Epithelial cell of proximal tubule (primary cell): ENCODE results near the gene SLC9A5. TPM values are rescaled to one million over a fixed set of nuclear protein-coding genes. Genes with fewer than 3 reads are reported as not detected.

Experiments used
- DNase-seq: peaks from one replicate; pipeline ENCODE4 v3.0.0-alpha.2; 2011; ENCODE audit warnings: low read depth
- H3K4me3 ChIP-seq: 2 replicates; pipeline ENCODE4 v1.5.1; 2011; ENCODE audit warnings: low read depth, mild to moderate bottlenecking, low read length
- total RNA-seq: library from RNA; depleted of rRNA; stranded (reverse); fragments of >200 nt; gene quantifications from 2 replicates; pipeline ENCODE4 v1.2.3, GENCODE V29; 2015
- TF ChIP-seq, protein P1 (sequence below): conservative IDR thresholded peaks from 2 replicates; pipeline ENCODE4 v1.5.1; 2012; ENCODE audit warnings: low read depth, mild to moderate bottlenecking, low read length

SLC9A5 gene
- total RNA-seq, 1 donor from 2014 or later = 0.23 TPM

DNA sequence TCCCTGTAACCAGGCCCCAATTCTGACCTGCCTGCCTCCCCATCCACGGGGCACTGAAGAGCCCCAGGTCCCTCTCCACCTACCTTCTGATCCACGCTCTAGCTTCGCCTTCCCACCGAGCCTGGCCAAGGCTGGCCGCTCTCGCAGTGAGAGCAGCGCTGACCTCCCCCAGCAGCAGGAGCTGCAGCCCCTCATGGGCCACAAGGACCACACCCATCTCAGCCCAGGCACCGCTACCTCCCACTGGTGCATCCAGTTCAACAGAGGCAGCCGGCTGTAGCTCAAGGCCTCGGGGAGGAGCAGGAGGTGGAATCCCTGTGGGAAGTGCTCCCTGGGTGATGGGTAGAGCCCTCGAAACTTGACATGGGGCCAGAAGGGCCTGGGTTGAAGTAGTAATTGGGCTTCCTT is 22.2 kb downstream of the SLC9A5 start:
- DNase-seq = no peak
- H3K4me3 ChIP-seq = no peak overlapping the region
- TF ChIP-seq, protein P1, sequence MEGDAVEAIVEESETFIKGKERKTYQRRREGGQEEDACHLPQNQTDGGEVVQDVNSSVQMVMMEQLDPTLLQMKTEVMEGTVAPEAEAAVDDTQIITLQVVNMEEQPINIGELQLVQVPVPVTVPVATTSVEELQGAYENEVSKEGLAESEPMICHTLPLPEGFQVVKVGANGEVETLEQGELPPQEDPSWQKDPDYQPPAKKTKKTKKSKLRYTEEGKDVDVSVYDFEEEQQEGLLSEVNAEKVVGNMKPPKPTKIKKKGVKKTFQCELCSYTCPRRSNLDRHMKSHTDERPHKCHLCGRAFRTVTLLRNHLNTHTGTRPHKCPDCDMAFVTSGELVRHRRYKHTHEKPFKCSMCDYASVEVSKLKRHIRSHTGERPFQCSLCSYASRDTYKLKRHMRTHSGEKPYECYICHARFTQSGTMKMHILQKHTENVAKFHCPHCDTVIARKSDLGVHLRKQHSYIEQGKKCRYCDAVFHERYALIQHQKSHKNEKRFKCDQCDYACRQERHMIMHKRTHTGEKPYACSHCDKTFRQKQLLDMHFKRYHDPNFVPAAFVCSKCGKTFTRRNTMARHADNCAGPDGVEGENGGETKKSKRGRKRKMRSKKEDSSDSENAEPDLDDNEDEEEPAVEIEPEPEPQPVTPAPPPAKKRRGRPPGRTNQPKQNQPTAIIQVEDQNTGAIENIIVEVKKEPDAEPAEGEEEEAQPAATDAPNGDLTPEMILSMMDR = no peak

DNA sequence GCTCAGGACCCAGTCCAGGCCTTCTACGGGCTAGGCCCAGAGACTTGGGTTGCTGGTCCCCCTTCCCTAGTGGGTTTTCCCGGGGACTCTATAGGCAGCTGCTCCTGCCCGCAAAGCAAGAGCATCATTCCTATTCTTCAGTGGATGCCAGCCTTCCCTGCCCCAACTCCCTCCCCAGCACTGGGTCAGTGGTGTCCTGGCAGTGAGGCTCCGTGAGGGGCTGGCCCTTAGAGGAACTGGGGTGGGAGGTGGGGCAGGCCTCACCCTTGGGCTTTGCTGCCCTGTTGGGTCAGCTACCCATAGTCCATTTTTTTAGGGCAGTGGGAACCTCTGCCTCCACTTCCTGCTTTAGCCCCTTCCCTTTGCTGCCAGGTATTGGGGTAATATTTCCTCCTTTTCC is 22.7 kb downstream of the SLC9A5 start:
- DNase-seq = no peak

DNA sequence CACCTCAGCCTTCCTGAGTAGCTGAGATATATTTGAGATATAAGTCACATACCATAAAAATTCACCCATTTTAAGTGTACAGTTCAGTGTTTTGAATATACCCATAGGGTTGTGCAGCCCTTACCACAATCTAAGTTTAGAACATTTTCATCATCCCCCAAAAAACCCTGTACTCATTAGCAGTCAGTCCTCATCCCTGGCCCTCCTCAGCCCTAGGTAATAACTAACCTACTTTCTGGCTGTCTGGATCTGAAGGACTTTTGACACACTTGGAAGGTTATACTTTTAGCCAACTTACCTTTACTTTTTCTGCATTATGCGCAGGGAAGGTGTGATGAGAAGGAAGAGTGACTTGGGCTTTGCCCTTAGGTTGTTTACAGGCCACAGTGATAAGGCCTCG is 26.5 kb downstream of the SLC9A5 start:
- H3K4me3 ChIP-seq = no peak overlapping the region
- TF ChIP-seq, protein P1 = no peak
- DNase-seq = no peak

More for the DNA sequence above, 22.7 kb downstream of the SLC9A5 start:
- TF ChIP-seq, protein P1 = no peak
- no peak overlapping the region for H3K4me3 ChIP-seq

DNA sequence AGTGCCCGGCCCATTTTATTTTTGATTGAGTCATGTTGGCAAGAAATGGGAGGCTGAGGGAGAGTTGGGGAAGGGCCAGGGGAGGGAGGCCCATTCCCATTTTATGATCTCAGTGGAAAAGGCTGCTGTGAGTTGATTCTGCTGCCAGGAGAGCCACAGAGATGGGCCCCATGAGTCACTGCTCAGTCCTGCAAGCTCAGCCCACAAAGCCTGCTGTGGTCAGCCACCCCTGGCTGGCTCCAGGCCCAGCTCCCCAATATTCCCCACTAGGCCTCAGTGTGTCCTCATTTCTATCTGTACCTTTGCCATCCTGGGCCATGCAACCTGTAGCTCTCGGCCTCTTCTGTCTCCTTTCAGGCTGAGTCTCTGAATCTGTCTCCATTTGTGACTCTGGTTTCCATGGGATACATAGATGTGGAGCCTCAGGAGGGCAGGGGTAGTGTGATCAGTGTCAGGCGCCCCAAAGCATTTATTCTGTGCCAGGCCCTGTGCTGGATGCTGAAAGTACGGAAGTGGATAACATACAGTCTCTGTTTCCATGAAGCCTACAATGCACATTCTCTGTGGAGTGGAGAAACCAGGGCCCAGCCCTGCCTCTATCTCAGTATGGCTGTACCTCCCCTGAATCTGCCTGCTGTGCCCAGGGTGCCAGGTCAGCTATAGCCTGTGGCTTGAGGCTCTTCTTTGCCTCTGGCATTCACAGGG is 28.7 kb downstream of the SLC9A5 start:
- peak overlapping the region; percentile 70 for H3K4me3 ChIP-seq
- DNase-seq = peak; percentile 90
- TF ChIP-seq, protein P1 = no peak

DNA sequence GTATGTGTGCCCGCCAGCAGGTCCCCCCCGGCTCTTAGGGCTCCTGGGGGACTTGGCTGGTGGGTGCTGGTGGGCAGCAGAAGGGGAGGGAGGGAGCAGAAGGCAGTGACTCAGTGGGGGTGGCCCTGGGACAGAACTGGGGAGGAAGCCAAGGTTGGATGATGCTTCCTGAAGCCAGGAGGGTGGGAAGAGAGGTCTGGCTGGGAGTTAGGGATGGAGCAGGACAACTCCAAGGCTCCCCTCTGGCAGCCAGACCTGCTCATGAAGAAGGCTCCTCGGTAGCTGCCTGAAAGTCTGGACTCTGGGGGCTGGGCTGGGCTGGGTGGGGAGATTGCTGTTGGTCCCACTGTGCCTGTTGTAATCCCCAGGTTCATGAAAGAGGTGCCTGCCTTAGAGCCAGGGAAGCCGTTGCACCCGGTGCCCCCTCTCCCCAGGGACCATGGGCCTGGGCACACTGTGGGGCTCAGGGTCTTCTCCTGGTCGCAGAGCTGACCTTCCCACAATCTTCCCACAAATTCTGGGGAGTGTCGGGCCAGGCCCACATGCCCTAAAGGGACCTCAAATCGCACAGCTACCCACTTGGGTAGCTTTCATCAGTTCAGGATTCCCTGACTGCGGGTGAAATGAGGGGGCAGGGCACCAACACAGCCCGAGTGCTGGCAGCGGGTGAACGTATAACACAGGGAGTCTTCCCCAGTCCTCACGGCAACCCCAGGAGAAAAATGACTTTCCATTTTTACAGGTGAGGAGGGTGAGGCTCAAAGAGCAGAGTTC is 29.4 kb downstream of the SLC9A5 start:
- DNase-seq = no peak
- TF ChIP-seq, protein P1 = peak; percentile 38
- peak overlapping the region; percentile 70 for H3K4me3 ChIP-seq

DNA sequence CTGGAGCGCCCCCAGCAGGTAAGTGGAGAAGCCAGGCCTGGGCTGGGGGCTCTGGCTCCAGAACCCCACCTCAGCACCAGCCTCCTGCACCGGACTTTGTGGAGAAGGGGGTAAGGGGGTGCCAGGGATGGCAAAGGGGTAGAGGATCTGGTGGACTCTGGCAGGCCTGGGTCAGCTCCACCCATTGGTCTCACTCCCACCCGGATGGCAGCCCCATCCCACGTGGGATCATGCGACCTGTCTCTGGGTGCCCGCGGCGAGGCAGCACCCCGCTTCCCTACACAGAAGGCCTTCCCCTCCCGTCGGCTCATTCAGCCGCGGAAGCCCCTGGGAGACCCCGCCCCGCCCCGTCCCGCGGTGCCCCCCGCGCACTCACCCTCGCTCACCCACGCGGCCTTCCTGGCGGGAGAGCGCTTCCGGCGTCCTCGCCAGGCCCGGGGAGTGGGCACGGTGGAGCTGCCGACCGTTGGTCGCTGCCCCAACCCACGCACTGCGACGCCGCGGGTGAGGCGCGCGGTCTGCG is 30.1 kb downstream of the SLC9A5 start:
- DNase-seq = no peak

More for the DNA sequence above, 30.1 kb downstream of the SLC9A5 start:
- TF ChIP-seq, protein P1 = no peak
- peak overlapping the region; percentile 70 for H3K4me3 ChIP-seq
